ENCODE measurements around the gene MVB12B. TPM values are rescaled to one million over a fixed set of nuclear protein-coding genes. Genes with fewer than 3 reads are reported as not detected.
A peak's percentile ranks its signal among the peaks of the same experiment; 100 is the strongest.

MVB12B gene
- total RNA-seq, 1 experiment from 2014 or later = 10.9 TPM

DNA sequence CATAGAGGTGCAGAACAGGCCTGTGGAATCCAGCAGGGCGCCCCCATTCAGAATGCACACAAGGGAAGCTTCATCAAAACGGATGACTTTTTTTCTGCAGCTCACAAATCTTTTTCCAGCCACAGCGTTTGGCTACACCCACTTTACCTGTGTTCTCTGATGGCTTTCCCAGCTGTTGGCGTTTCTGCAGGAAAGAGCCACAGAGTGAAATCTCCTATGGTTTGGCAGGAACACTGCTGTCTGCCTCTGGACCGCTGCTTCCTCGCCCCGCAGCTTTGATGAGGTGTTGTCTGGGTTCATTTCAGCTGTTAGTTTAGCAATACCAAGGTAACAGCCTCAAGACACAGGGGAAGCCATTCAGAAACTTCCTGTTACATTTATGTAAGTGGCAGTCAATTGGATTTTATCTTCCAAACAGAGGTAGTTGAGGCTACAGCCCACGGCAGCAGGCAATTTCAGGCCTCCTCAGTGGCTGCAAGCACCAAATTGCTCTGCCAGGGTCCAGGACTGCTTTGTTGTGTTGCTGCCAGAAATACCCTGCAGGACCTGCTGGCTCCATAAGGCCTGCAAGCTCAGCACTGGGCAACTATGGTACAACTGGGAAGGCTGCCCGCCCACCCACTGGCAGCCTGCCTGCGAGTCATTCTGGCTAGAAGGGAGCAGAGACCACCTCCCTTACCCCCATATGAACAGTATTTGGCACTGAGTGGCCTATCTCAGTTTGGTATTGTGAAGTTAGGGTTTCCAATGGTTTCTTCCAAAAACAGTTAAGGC lies 96.7 kb downstream of the MVB12B start:
- no peaks in the 10 kb centered on the region for H4K20me1 ChIP-seq (ENCODE audit: insufficient read depth)
- no peaks in the 10 kb centered on the region for H3K79me2 ChIP-seq (ENCODE audit: insufficient read depth, low read length)
- DNase-seq (ENCODE audit: low read depth, low spot score) (no peak), ATAC-seq (no peak)
- H3K9me3 ChIP-seq (ENCODE audit: control insufficient read depth in 1 of 2, insufficient read depth in 1 of 2, low read depth in 1 of 2, low read length in 2 of 2) = no peaks in the 10 kb centered on the region
- H3K27ac ChIP-seq (ENCODE audit: low read depth, low read length) = no peak overlapping the region
- TF ChIP-seq ZNF274 (IDR thresholded peaks at IDR 0.05; ENCODE audit: low read depth, low read length) (no peak), EGR1 (IDR thresholded peaks at IDR 0.05; ENCODE audit: low read depth) (0 out of 2 replicates have a peak, but pooled peaks have one; percentile 14)
- intact Hi-C loops (cut with micrococcal nuclease) = no loop called here
- ChIA-PET CTCF (no interaction called here), POLR2A (no interaction called here), RAD21 (ENCODE audit: low non-redundant PET in 1 of 2, low total read pairs in 2 of 2, uncharacterized antibody in 2 of 2, unreplicated experiment in 2 of 2) (no interaction called here)
- H3K9me2 ChIP-seq (ENCODE audit: insufficient read depth) = no peaks in the 10 kb centered on the region
- no peak overlapping the region for H3K4me2 ChIP-seq (ENCODE audit: low read length)
- no peak overlapping the region for H3K9ac ChIP-seq (ENCODE audit: low read length)
- no peak overlapping the region for H2AFZ ChIP-seq (ENCODE audit: low read depth, low read length, poor library complexity, severe bottlenecking)
- no TSS peak for BruUV-seq (replicated peaks)
- H3K4me3 ChIP-seq (replicated peaks in 1 of 2; ENCODE audit: low read depth in 1 of 2, low read length in 2 of 2) = no peak overlapping the region
- H3K27me3 ChIP-seq (ENCODE audit: insufficient read depth, low read length) = no peaks in the 10 kb centered on the region
- H3K4me1 ChIP-seq (ENCODE audit: control insufficient read depth in 1 of 2, insufficient read depth in 2 of 2, low read length in 2 of 2) = peaks cover 9 to 27% of the 10 kb centered on the region in 2 experiments
- H3K36me3 ChIP-seq (ENCODE audit: control insufficient read depth in 1 of 2, insufficient read depth in 2 of 2, low read length in 2 of 2) = no peaks in the 10 kb centered on the region

GRCh38 chr9:126423916-126424185 lies 97.2 kb downstream of the MVB12B start:
- intact Hi-C loops (cut with micrococcal nuclease) = no loop called here
- Histone ChIP-seq H3K4me1 (ENCODE audit: control insufficient read depth in 1 of 2, insufficient read depth in 2 of 2, low read length in 2 of 2) (peaks cover 9 to 26% of the 10 kb centered on the region in 2 experiments), H3K36me3 (ENCODE audit: control insufficient read depth in 1 of 2, insufficient read depth in 2 of 2, low read length in 2 of 2) (no peaks in the 10 kb centered on the region), H3K9me3 (ENCODE audit: control insufficient read depth in 1 of 2, insufficient read depth in 1 of 2, low read depth in 1 of 2, low read length in 2 of 2) (no peaks in the 10 kb centered on the region), H3K4me2 (ENCODE audit: low read length) (no peak overlapping the region), H3K27ac (ENCODE audit: low read depth, low read length) (no peak overlapping the region), H2AFZ (ENCODE audit: low read depth, low read length, poor library complexity, severe bottlenecking) (no peak overlapping the region), H3K4me3 (replicated peaks in 1 of 2; ENCODE audit: low read depth in 1 of 2, low read length in 2 of 2) (no peak overlapping the region), H3K79me2 (ENCODE audit: insufficient read depth, low read length) (no peaks in the 10 kb centered on the region), H3K9ac (ENCODE audit: low read length) (no peak overlapping the region), H3K9me2 (ENCODE audit: insufficient read depth) (no peaks in the 10 kb centered on the region), H4K20me1 (ENCODE audit: insufficient read depth) (no peaks in the 10 kb centered on the region), H3K27me3 (ENCODE audit: insufficient read depth, low read length) (no peaks in the 10 kb centered on the region)
- BruUV-seq (replicated peaks) = no TSS peak
- POLR2A ChIA-PET = no interaction called here
- RAD21 ChIA-PET (ENCODE audit: low non-redundant PET in 1 of 2, low total read pairs in 2 of 2, uncharacterized antibody in 2 of 2, unreplicated experiment in 2 of 2) = no interaction called here
- DNase-seq (ENCODE audit: low read depth, low spot score) = no peak
- CTCF ChIA-PET = no interaction called here
- no peak for ATAC-seq
- TF ChIP-seq POLR2AphosphoS5 (IDR thresholded peaks at IDR 0.05; ENCODE audit: low read depth, low read length) (no peak), SIN3A (IDR thresholded peaks at IDR 0.05; ENCODE audit: low read depth) (no peak), SP1 (IDR thresholded peaks at IDR 0.05; ENCODE audit: low read depth) (no peak), TCF7L2 (IDR thresholded peaks at IDR 0.05; ENCODE audit: borderline replicate concordance, extremely low read depth, insufficient read depth, insufficient read length) (no peak), FOSL1 (IDR thresholded peaks at IDR 0.05; ENCODE audit: low read depth) (no peak), JUND (IDR thresholded peaks at IDR 0.05) (no peak), ELF1 (IDR thresholded peaks at IDR 0.05; ENCODE audit: borderline replicate concordance, low read depth) (no peak), CBX3 (IDR thresholded peaks at IDR 0.05; ENCODE audit: low read depth) (no peak), EGR1 (IDR thresholded peaks at IDR 0.05; ENCODE audit: low read depth) (no peak), YY1 (IDR thresholded peaks at IDR 0.05; ENCODE audit: extremely low read depth, insufficient replicate concordance, low read depth, low read length) (no peak), ZBTB33 (IDR thresholded peaks at IDR 0.05; ENCODE audit: extremely low read depth, insufficient replicate concordance, low read length) (no peak), MAX (IDR thresholded peaks at IDR 0.05) (no peak), EZH2phosphoT487 (IDR thresholded peaks at IDR 0.05; ENCODE audit: borderline replicate concordance) (no peak), SRF (IDR thresholded peaks at IDR 0.05; ENCODE audit: low read depth) (no peak)
- TF ChIP-seq, protein P1, sequence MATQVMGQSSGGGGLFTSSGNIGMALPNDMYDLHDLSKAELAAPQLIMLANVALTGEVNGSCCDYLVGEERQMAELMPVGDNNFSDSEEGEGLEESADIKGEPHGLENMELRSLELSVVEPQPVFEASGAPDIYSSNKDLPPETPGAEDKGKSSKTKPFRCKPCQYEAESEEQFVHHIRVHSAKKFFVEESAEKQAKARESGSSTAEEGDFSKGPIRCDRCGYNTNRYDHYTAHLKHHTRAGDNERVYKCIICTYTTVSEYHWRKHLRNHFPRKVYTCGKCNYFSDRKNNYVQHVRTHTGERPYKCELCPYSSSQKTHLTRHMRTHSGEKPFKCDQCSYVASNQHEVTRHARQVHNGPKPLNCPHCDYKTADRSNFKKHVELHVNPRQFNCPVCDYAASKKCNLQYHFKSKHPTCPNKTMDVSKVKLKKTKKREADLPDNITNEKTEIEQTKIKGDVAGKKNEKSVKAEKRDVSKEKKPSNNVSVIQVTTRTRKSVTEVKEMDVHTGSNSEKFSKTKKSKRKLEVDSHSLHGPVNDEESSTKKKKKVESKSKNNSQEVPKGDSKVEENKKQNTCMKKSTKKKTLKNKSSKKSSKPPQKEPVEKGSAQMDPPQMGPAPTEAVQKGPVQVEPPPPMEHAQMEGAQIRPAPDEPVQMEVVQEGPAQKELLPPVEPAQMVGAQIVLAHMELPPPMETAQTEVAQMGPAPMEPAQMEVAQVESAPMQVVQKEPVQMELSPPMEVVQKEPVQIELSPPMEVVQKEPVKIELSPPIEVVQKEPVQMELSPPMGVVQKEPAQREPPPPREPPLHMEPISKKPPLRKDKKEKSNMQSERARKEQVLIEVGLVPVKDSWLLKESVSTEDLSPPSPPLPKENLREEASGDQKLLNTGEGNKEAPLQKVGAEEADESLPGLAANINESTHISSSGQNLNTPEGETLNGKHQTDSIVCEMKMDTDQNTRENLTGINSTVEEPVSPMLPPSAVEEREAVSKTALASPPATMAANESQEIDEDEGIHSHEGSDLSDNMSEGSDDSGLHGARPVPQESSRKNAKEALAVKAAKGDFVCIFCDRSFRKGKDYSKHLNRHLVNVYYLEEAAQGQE (IDR thresholded peaks at IDR 0.05; ENCODE audit: low read depth) = no peak

Data from HCT116 (cell line).